ENCODE data around the gene TGM2. TPM values are rescaled to one million over a fixed set of nuclear protein-coding genes. Genes with fewer than 3 reads are reported as not detected.

Gene TGM2
- polyA plus RNA-seq, 2 of the 4 experiments (the other 2 are of a cell fraction) = 173 to 441 TPM

- TF ChIP-seq CTCF (IDR thresholded peaks at IDR 0.05) = no peak
- TF ChIP-seq HOXB5 (CRISPR knock-in tag; IDR thresholded peaks at IDR 0.05) = no peak
These were observed 48.5 kb upstream of the TGM2 start (continued) for GRCh38 chr20:38213607-38213940.

GRCh38 chr20:38212806-38213606 lies 47.9 kb upstream of the TGM2 start:
- no peak for ATAC-seq
- H3K9me3 ChIP-seq = no peaks in the 10 kb centered on the region
- H3K4me3 ChIP-seq = no peak overlapping the region
- ChIA-PET CTCF (interaction anchor here (1.4 to 23.9 kb wide), 6 partner anchors 9 to 649 kb away, joined by 3 to 818 read pairs (median 211); partner anchors contain the start of gene TGM2), POLR2A (no interaction called here)
- no peak for TF ChIP-seq HEYL (CRISPR knock-in tag; IDR thresholded peaks at IDR 0.05)
- no peak for TF ChIP-seq REST (IDR thresholded peaks at IDR 0.05)
- no peak overlapping the region for H3K4me2 ChIP-seq
- DNase-seq (ENCODE audit: low read depth in 1 of 2, low spot score in 1 of 2) = no peak
- FAIRE-seq = no peak
- H3K4me1 ChIP-seq = peaks cover 40% of the 10 kb centered on the region
- H3K27ac ChIP-seq = peak overlapping the region; percentile 5 to 79; a peak in 3 of 6 replicates
- 76% methylated on average over 13 of the region's 18 CpGs for WGBS (ENCODE audit: missing lambda C conversion rate)

GRCh38 chr20:38211200-38212097 lies 46.4 kb upstream of the TGM2 start:
- Histone ChIP-seq H3K27ac (peak overlapping the region; percentile 50 to 79; a peak in 5 of 6 replicates), H3K4me3 (no peak overlapping the region), H3K9me3 (no peaks in the 10 kb centered on the region; the same call in 2 of the 3 replicates), H3K4me2 (no peak overlapping the region), H3K4me1 (peaks cover 25% of the 10 kb centered on the region)
- POLR2A ChIA-PET = no interaction called here
- ATAC-seq (no peak), FAIRE-seq (no peak), DNase-seq (ENCODE audit: low read depth in 1 of 2, low spot score in 1 of 2) (no peak)
- 67% methylated on average over 8 of the region's 9 CpGs for WGBS (ENCODE audit: missing lambda C conversion rate)
- no peak for TF ChIP-seq MYC (IDR thresholded peaks at IDR 0.05; ENCODE audit: borderline replicate concordance, low read length)
- TF ChIP-seq JUNB (IDR thresholded peaks at IDR 0.05) = no peak
- no peak for TF ChIP-seq FOSB (CRISPR knock-in tag; IDR thresholded peaks at IDR 0.05)
- no peak for TF ChIP-seq FOSL2 (IDR thresholded peaks at IDR 0.05)
- TF ChIP-seq FOSL2 (CRISPR knock-in tag; IDR thresholded peaks at IDR 0.05) = no peak
- no peak for TF ChIP-seq RNF2 (IDR thresholded peaks at IDR 0.05; ENCODE audit: borderline replicate concordance, low read depth)
- no peak for TF ChIP-seq SREBF2 (IDR thresholded peaks at IDR 0.05)
- no peak for TF ChIP-seq HEYL (CRISPR knock-in tag; IDR thresholded peaks at IDR 0.05)
- no peak for TF ChIP-seq HOXB5 (CRISPR knock-in tag; IDR thresholded peaks at IDR 0.05)
- TF ChIP-seq HDAC2 (IDR thresholded peaks at IDR 0.05) = no peak
- TF ChIP-seq TP53 (CRISPR knock-in tag; IDR thresholded peaks at IDR 0.05) = no peak
- no peak for TF ChIP-seq ATOH8 (CRISPR knock-in tag; IDR thresholded peaks at IDR 0.05; ENCODE audit: low read depth)
- no peak for TF ChIP-seq PHF8 (IDR thresholded peaks at IDR 0.05; ENCODE audit: borderline replicate concordance, low read depth)
- no peak for TF ChIP-seq KDM1A (IDR thresholded peaks at IDR 0.05; ENCODE audit: low read depth)
- no peak for TF ChIP-seq POLR2A (IDR thresholded peaks at IDR 0.05; ENCODE audit: low read length)
- CTCF ChIA-PET = interaction anchor here (0.7 to 23.9 kb wide), 8 partner anchors 8 to 647 kb away, joined by 3 to 818 read pairs (median 4); partner anchors contain the start of gene TGM2
